ENCODE measurements around the gene DBH.

Gene DBH

GRCh38 chr9:133683586-133684120, 47.5 kb downstream of the DBH start:
- H3K27ac ChIP-seq, result no peak overlapping the region
- TF ChIP-seq, protein P1, sequence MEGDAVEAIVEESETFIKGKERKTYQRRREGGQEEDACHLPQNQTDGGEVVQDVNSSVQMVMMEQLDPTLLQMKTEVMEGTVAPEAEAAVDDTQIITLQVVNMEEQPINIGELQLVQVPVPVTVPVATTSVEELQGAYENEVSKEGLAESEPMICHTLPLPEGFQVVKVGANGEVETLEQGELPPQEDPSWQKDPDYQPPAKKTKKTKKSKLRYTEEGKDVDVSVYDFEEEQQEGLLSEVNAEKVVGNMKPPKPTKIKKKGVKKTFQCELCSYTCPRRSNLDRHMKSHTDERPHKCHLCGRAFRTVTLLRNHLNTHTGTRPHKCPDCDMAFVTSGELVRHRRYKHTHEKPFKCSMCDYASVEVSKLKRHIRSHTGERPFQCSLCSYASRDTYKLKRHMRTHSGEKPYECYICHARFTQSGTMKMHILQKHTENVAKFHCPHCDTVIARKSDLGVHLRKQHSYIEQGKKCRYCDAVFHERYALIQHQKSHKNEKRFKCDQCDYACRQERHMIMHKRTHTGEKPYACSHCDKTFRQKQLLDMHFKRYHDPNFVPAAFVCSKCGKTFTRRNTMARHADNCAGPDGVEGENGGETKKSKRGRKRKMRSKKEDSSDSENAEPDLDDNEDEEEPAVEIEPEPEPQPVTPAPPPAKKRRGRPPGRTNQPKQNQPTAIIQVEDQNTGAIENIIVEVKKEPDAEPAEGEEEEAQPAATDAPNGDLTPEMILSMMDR (IDR thresholded peaks at IDR 0.05), result no peak
- no peak for TF ChIP-seq ZFX (IDR thresholded peaks at IDR 0.05; ENCODE audit: borderline replicate concordance)

GRCh38 chr9:133684121-133684935, 48.2 kb downstream of the DBH start:
- TF ChIP-seq ZFX (IDR thresholded peaks at IDR 0.05; ENCODE audit: borderline replicate concordance), result no peak
- TF ChIP-seq, protein P1 (IDR thresholded peaks at IDR 0.05), result no peak

DNA sequence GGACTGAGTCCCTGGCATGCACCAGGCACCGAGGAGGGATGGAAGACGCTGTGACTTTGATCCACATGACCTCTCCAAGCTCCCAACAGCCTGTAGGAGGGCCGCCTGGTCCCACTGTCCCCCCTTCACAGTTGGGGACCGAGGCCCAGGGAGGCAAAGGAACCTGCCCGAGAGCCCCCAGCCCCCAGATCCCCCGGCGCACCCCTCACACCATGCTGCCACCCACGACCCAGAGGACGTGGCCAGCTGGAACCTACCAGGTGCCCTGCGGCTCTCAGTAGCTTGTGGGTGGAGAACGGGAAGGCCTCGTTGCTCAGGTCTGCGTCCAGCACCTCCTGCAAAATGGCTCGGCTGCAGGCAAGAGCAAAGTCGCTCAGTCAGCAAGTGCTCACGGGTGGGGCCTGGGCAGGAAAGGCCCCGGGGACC, 48.8 kb downstream of the DBH start:
- TF ChIP-seq ZFX (IDR thresholded peaks at IDR 0.05; ENCODE audit: borderline replicate concordance), result no peak
- TF ChIP-seq, protein P1 (IDR thresholded peaks at IDR 0.05), result no peak

More at GRCh38 chr9:133684121-133684935, 48.2 kb downstream of the DBH start:
- no peak overlapping the region for H3K27ac ChIP-seq

DNA sequence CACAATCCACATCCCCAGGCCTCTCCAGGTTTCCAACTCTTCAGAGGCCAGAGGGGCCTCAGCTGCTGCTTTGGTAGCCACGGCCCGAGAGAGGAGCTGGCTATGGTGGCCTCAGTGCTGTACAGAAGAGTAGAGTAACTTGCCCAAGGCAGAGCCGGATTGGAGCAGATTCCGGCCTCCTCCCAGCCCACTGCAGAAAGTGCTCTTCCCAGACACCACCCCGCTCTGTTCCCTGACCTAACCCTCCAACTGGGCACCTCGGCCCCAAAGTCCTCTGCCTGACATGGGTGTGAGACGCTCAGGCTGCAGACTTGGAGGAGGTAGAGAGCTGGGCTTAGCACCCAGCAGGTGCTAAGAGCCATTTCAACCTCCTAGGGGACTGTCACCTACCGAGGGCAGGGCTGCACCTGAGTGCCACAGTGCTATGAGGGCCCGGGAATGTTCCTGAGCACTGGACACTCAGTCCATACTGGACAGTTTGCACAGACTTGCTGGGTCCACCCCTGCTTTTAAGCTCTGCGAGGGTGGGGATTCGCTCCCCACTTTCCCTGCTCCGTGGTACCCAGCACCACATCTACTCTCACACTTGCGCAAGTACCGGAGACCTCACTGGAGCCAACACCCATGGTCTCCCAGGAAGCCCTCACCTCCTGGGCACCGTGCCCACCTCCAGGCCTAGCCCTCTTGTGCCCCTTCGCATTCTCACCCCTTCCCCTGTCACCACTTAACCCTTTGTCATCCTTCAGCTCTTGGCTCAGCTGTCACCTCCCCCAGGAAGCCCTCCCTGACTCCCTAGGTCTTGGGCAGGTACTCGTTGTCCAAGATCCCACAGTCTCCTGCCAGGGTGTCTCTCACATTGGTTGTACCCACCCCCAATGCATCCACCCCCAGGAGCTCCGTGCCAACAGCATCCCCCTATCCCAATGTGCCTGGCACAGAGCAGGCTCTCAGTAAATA, 49.8 kb downstream of the DBH start:
- no peak overlapping the region for H3K27ac ChIP-seq
- TF ChIP-seq, protein P1 (IDR thresholded peaks at IDR 0.05), result no peak
- TF ChIP-seq ZFX (IDR thresholded peaks at IDR 0.05; ENCODE audit: borderline replicate concordance), result no peak

More for the DNA sequence above, 48.8 kb downstream of the DBH start:
- no peak overlapping the region for H3K27ac ChIP-seq

DNA sequence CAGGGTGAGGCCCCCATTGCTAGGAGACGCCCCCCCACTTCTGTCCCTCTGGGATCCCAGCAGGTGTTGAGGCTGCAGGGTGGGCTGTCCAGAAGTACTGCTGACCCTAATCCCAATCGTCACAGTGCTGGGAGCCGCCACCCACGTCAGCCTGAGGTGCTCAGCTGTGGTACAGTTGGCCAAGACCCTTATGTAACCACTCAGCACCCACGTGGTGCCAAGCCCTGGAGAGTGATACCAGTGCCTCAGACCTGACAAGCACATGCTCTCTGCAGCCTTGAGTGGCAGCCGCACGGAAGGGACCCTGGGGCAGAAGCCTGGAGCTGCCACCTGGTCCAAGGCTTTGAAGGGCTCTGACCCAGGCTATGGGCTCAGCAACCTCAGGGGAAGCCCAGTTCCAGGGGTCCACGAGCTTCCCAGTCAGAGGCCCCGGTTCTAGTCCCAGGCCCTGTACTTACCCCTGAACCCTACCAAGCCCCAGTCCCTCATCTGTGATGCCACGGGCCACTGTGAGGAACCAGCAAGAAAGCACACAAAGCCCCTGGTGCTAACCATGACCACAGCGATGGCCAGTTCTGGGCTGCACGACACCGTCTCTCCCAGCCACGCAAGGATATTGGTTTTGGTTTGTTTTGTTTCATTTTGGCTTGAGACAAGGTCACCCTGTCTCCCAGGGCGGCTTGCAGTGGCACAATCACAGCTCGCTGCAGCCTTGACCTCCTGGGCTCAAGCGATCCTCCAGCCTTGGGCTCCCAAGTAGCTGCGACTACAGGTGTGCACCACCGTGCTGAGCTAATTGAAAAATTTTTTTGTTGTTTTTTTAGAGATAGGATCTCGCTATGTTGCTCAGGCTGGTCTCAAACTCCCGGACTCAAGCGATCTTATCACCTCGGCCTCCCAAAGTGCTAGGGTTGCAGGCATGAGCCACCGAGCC, 50.7 kb downstream of the DBH start:
- TF ChIP-seq, protein P1 (IDR thresholded peaks at IDR 0.05), result no peak
- no peak for TF ChIP-seq ZFX (IDR thresholded peaks at IDR 0.05; ENCODE audit: borderline replicate concordance)

More for the DNA sequence above, 50.7 kb downstream of the DBH start:
- H3K27ac ChIP-seq, result no peak overlapping the region
